ENCODE data around the gene CPEB3.

DNA sequence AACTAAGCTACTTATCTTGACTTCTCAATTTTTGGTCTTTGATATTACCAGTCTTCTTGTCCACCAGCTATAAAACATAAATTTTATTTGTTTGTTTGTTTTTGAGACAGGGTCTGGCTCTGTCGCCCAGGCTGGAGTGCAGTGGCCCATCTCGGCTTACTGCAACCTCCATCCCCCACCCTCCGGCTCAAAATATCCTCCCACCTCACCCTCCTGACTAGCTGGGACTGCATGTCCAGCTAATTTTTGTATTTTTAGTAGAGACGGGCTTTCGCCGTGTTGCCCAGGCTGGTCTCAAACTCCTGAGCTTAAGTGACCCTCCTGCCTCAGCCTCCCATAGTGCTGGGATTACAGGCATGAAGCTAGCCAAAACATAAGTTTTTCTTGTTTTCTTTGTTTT, 7.6 kb upstream of the CPEB3 start:
- TF ChIP-seq CTCF (IDR thresholded peaks at IDR 0.05) (no peak), POLR2AphosphoS5 (IDR thresholded peaks at IDR 0.05) (no peak), EP300 (IDR thresholded peaks at IDR 0.05) (no peak), POLR2A (IDR thresholded peaks at IDR 0.05) (no peak)

Data from stomach (tissue), 4 donors.